SH-SY5Y (cell line): ENCODE measurements around the gene APOBEC4.
A peak's percentile ranks its signal among the peaks of the same experiment; 100 is the strongest.

ENCODE experiments used
- GATA2 ChIP-seq: IDR thresholded peaks from 2 replicates; pipeline ENCODE4 v1.6.1; 2011; ENCODE audit warnings: mild to moderate bottlenecking, low read depth, low read length
- GATA3 ChIP-seq: IDR thresholded peaks from 2 replicates; pipeline ENCODE4 v1.6.1; 2011; ENCODE audit warnings: low read depth, mild to moderate bottlenecking, low read length, moderate library complexity

Gene APOBEC4

GRCh38 chr1:183653462-183653794 lies 312 bp upstream of the APOBEC4 start:
- TF ChIP-seq GATA2, result no peak
- TF ChIP-seq GATA3, result no peak

DNA sequence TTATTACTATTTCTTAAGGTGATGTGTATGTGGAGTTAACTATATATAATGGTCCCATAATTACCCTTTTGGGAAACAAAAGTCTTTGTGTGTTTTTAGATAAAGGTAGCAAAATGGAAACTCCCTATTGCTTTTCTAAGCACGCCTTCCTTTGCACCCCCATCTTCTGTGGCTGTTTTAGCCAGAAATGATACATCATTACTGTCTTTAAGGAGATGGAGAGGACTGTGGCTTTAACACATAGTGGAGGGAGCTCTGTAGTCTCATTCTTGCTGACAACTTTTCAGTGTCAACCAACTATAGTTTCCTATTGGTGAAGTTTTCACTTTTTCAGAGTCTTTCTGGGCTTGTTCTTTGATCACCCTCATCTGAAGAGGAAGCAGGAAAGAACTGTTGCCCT lies 1.0 kb downstream of the APOBEC4 start:
- TF ChIP-seq GATA2, result no peak
- TF ChIP-seq GATA3, result no peak

GRCh38 chr1:183651612-183652011 lies 1.5 kb downstream of the APOBEC4 start:
- TF ChIP-seq GATA2 (no peak), GATA3 (no peak)

GRCh38 chr1:183648042-183648441 lies 5.1 kb downstream of the APOBEC4 start:
- TF ChIP-seq GATA3 (no peak), GATA2 (no peak)

DNA sequence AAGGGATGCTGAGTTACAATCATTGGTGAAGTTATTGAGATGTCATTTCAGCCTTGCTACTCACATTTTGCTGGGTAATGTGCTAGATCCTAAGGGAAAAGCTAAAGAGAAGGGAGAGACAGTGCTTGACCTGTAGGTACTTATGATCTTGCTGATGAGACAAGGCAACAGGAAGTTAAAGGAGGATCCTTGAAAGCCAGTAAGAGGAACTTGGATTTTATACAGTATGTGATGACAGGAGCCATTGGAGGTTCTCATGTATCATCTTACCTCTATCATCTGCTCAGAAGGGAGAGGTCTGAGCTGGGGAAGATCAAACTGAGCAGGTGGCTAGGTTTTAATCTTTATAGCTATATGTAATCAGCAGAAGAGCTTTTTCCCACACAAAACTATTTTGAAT lies 6.3 kb downstream of the APOBEC4 start:
- TF ChIP-seq GATA3, result no peak

- TF ChIP-seq GATA2, result no peak
- TF ChIP-seq GATA3, result no peak
Measured at GRCh38 chr1:183645531-183645930, 7.6 kb downstream of the APOBEC4 start.

GRCh38 chr1:183642166-183642565 lies 10.9 kb downstream of the APOBEC4 start:
- no peak for TF ChIP-seq GATA2
- TF ChIP-seq GATA3, result no peak

- no peak for TF ChIP-seq GATA2
- no peak for TF ChIP-seq GATA3
Measured at GRCh38 chr1:183640193-183640592, 12.9 kb downstream of the APOBEC4 start.

GRCh38 chr1:183638649-183639387 lies 14.3 kb downstream of the APOBEC4 start:
- TF ChIP-seq GATA2, result no peak
- no peak for TF ChIP-seq GATA3

DNA sequence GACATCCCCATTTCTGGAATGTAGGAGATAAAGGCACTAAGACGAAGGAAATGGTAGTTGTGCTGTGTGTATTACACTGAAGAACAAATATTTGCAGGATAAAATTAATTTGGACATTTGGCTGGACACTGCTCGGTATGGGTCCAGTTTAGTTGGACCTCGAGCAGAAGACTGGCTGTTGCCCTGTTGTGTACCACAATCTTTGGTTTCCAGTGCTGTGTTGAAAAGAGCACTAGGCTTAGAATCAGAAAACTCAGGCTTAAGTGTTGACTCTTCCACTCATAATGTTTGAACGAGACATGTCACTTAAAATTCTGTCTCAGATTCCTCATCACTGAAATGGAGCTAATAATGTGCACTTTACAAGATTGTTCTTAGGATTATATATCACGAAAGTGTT lies 16.3 kb downstream of the APOBEC4 start:
- TF ChIP-seq GATA2 (no peak), GATA3 (no peak)

DNA sequence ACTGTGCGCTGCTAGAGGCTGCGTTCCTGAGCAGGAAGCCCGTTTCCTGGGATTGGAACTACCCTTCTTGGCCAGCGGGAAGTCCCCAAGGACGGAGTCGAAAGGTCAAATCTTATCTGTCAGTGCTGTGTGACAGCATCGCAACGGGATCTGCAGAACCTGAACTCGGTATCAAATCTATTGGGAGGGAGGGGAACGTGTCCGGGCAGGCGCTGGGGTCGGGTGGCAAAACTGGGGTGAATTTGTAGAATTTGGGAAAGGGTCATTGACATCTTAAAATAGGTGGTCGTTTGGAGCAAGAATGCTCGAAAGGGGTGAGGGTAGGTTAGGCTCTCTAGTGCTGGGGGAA lies 16.8 kb downstream of the APOBEC4 start:
- TF ChIP-seq GATA3 (no peak), GATA2 (no peak)

DNA sequence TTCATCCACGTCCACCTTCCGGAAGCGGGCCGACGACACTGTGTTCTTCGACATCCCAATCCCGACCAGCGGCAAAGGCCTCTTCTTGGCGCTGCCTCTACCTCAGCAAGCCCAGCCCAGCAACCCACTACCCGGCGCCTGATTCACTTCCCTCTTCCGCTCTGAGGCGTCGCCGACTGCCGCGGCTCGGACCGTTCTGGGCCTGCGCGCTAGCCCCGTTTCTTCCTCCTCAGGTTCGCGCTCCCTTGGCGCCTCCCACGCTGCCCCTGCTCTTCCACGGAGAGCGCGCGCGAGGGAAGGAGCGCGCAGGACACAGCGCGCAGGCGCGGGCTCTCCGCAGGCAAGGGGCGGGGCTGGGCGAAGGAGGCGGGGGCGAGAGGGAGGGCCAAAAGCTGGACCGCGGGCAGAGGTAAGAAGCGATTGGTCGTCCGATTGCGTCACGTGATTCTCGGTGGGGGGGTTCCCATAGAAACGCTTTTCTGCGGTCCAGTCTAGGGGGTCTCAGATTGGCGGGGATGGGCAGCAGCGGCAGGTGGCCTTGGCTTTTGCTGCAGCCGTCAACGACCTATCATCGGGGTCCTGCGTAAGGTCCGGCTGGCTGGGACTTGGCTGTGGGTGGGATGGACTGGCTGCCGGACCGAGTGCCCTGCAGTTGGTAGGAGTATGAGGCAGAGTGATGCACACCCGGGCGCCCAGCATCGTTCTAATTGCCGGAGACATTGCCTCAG lies 17.3 kb downstream of the APOBEC4 start, which contains the start of gene ARPC5:
ARPC5 (minus strand) TSS at position 178 of the 728 bp plus-strand sequence; CDS start at position 54, 124 bp downstream.
- no peak for TF ChIP-seq GATA3
- no peak for TF ChIP-seq GATA2

GRCh38 chr1:183635099-183635605 lies 18.0 kb downstream of the APOBEC4 start:
- TF ChIP-seq GATA2 (no peak), GATA3 (no peak)

- no peak for TF ChIP-seq GATA3
- TF ChIP-seq GATA2, result no peak
Measured at GRCh38 chr1:183634429-183635065, 18.6 kb downstream of the APOBEC4 start.

DNA sequence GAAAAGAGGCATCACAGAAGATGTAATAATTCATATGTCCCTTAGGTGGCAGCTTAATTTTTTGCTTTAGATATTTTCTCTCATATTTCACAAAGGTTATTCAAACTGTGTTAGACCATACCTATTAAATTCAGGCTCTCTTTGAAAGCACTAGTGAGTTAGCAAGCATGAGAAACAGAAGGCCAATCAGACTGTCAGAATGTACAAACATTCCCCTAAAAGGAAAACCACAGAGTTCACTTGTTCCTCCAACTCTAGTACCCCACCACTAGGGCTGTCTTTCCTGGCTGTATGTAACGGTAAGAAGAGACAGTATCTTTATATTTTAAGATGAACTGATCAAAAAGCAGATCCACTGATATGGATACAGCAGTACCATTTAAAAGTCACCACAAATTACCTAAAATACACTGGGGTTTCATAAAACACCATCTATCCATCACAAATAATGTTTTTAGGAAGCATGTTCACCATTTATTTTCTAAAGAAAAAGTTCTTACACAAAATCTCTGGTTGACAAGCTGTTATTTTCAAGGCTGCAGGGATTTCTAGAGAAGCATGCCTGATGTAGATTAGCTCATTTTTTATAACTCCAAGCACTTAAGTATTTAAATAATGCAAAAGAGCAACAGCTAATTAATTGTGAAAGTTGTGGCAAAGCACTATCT lies 19.3 kb downstream of the APOBEC4 start:
- no peak; the same call in 1 of the 2 replicates for TF ChIP-seq GATA2
- peak; percentile 58 for TF ChIP-seq GATA3

- no peak for TF ChIP-seq GATA2
- TF ChIP-seq GATA3, result no peak
Measured at GRCh38 chr1:183632964-183633363, 20.2 kb downstream of the APOBEC4 start.
